HepG2 (cell line): ENCODE results near the gene TPBGL. TPM values are rescaled to one million over a fixed set of nuclear protein-coding genes. Genes with fewer than 3 reads are reported as not detected.

Experiments used
- ATAC-seq: fragments of 200-7000 bp; cut with Tn5 transposase; 3 replicates; pipeline ENCODE4 v1.9.1; 2020; ENCODE audit warnings: mild to moderate bottlenecking, moderate library complexity
- BruUV-seq: library from RNA; stranded (reverse); fragments of 400-500 nt; replicated peaks from 2 replicates; lab custom pipeline; 2021; lab: Mats Ljungman, UMichigan
- CTCF ChIA-PET: fragments of 300-600 bp; formaldehyde crosslinking; extraction: SDS; loops from one replicate; lab custom pipeline; 2021; ENCODE audit warnings: low total read pairs, inconsistent platforms, low intra/inter-chr PET ratio; lab: Yijun Ruan, JAX
- POLR2A ChIA-PET: fragments of 350-600 bp; sonication (Branson Sonifier 250); formaldehyde crosslinking; loops from one replicate; lab custom pipeline; 2020; ENCODE audit warnings: antibody characterized with exemption, inconsistent platforms; lab: Yijun Ruan, JAX
- DNase-seq: peaks from one replicate; pipeline ENCODE4 v3.0.0-alpha.2; 2015; ENCODE audit warnings: low spot score
- FAIRE-seq: peaks from 3 replicates; lab custom pipeline; 2011; peaks lifted over from hg19 to GRCh38; lab: Jason Lieb, UNC
- H2AFZ ChIP-seq: one replicate; pipeline ENCODE4 v1.6.1; 2011; ENCODE audit warnings: low read length, inconsistent platforms
- H3K27ac ChIP-seq: fragments of 300-600 bp; 3 replicates; pipeline ENCODE4 v1.8.0; 2011; ENCODE audit warnings: mixed run types, mild to moderate bottlenecking, mixed read lengths, low read length, inconsistent platforms; ENCODE audit not compliant: insufficient read depth; ENCODE audit errors: extremely low read length
- H3K27me3 ChIP-seq, 2 experiments: fragments of 200-600 bp in 1 of 2; 2 replicates in 1 of 2; 3 replicates in 1 of 2; pipeline versions ENCODE4 v1.6.0 to v1.8.0; 2011; ENCODE audit warnings: low read length in 2 of 2, mild to moderate bottlenecking in 2 of 2, moderate library complexity in 2 of 2, inconsistent platforms in 1 of 2; ENCODE audit not compliant: insufficient read depth in 2 of 2, control insufficient read depth in 1 of 2
- H3K36me3 ChIP-seq, 2 experiments: fragments of 200-600 bp in 1 of 2; replicated peaks in 1 of 2; 2 replicates in 1 of 2; 3 replicates in 1 of 2; pipeline versions ENCODE4 v1.5.1 to v1.8.0; 2011; ENCODE audit warnings: low read length in 2 of 2, inconsistent platforms in 1 of 2; ENCODE audit not compliant: insufficient read depth in 2 of 2, control insufficient read depth in 1 of 2
- H3K4me1 ChIP-seq: 2 replicates; pipeline ENCODE4 v1.5.1; 2012; ENCODE audit warnings: low read length, inconsistent platforms; ENCODE audit not compliant: insufficient read depth
- H3K4me2 ChIP-seq: 2 replicates; pipeline ENCODE4 v1.6.0; 2011; ENCODE audit warnings: low read depth, low read length, inconsistent platforms
- H3K4me3 ChIP-seq, 3 experiments: fragments of 200-600 bp in 1 of 3; sonication (generic), shearing (Covaris generic) in 1 of 3; replicated peaks in 1 of 3; 2 replicates each; pipeline ENCODE4 v1.5.1; 2011 to 2016; ENCODE audit warnings: low read length in 3 of 3, inconsistent platforms in 2 of 3, low read depth in 2 of 3, mild to moderate bottlenecking in 2 of 3, control low read depth in 1 of 3, mixed read lengths in 1 of 3; ENCODE audit not compliant: insufficient read depth in 1 of 3
- H3K79me2 ChIP-seq: one replicate; pipeline ENCODE4 v1.6.1; 2011; ENCODE audit warnings: low read length, inconsistent platforms; ENCODE audit not compliant: insufficient read depth
- H3K9ac ChIP-seq: 2 replicates; pipeline ENCODE4 v1.6.0; 2011; ENCODE audit warnings: mild to moderate bottlenecking, low read depth, low read length, inconsistent platforms; ENCODE audit not compliant: insufficient read depth
- H3K9me3 ChIP-seq: 2 replicates; pipeline ENCODE4 v1.5.1; 2012; ENCODE audit warnings: mild to moderate bottlenecking, low read length
- H4K20me1 ChIP-seq: 2 replicates; pipeline ENCODE4 v1.6.0; 2011; ENCODE audit warnings: inconsistent platforms, mild to moderate bottlenecking, low read length, moderate library complexity; ENCODE audit not compliant: insufficient read depth
- CEBPZ ChIP-seq: IDR thresholded peaks from 2 replicates; pipeline ENCODE4 v1.6.1; 2012; ENCODE audit warnings: low read length, improper control_type of control experiment
- CREBL2 ChIP-seq: sonication (generic); formaldehyde crosslinking; IDR thresholded peaks from 2 replicates; pipeline ENCODE4 v1.8.1; 2023; ENCODE audit warnings: missing genetic modification reagents, mild to moderate bottlenecking, borderline replicate concordance
- DRAP1 ChIP-seq: IDR thresholded peaks from 2 replicates; pipeline ENCODE4 v1.6.1; 2016; ENCODE audit warnings: missing genetic modification reagents, missing compliant biosample characterization
- HMGXB4 ChIP-seq, 2 experiments: sonication (generic) in 1 of 2; formaldehyde crosslinking in 1 of 2; IDR thresholded peaks; 2 replicates each; pipeline versions ENCODE4 v1.4.0 to v1.6.1; 2018 to 2020; ENCODE audit warnings: missing genetic modification reagents in 2 of 2, borderline replicate concordance in 1 of 2, low read depth in 1 of 2, mild to moderate bottlenecking in 1 of 2, missing biosample characterization in 1 of 2
- MBD4 ChIP-seq: IDR thresholded peaks from 2 replicates; pipeline ENCODE4 v1.6.1; 2012; ENCODE audit warnings: low read length, inconsistent platforms, borderline replicate concordance
- MEF2D ChIP-seq: sonication (generic); formaldehyde crosslinking; IDR thresholded peaks from 2 replicates; pipeline ENCODE4 v1.5.1; 2020; ENCODE audit warnings: mild to moderate bottlenecking, missing genetic modification reagents
- MTA3 ChIP-seq: sonication (generic); formaldehyde crosslinking; IDR thresholded peaks from 2 replicates; pipeline ENCODE4 v1.4.0; 2020; ENCODE audit warnings: missing genetic modification reagents
- RFX1 ChIP-seq: fragments of 450-650 bp; IDR thresholded peaks from 2 replicates; pipeline ENCODE4 v1.6.1; 2017
- SKIL ChIP-seq: sonication (generic); formaldehyde crosslinking; IDR thresholded peaks from 2 replicates; pipeline ENCODE4 v1.8.0; 2022; ENCODE audit warnings: missing genetic modification reagents, mild to moderate bottlenecking, moderate library complexity, borderline replicate concordance
- ZBTB46 ChIP-seq: sonication (generic); formaldehyde crosslinking; IDR thresholded peaks from 2 replicates; pipeline ENCODE4 v1.4.0; 2020; ENCODE audit warnings: mild to moderate bottlenecking, missing genetic modification reagents, borderline replicate concordance
- ZFAT ChIP-seq: sonication (generic); formaldehyde crosslinking; conservative IDR thresholded peaks from 2 replicates; pipeline ENCODE4 v1.8.1; 2023; ENCODE audit warnings: missing genetic modification reagents, inconsistent platforms
- ZNF256 ChIP-seq: sonication (generic); formaldehyde crosslinking; conservative IDR thresholded peaks from 2 replicates; pipeline ENCODE4 v1.4.0; 2020; ENCODE audit warnings: missing genetic modification reagents
- ZSCAN21 ChIP-seq: sonication (generic); formaldehyde crosslinking; IDR thresholded peaks from 2 replicates; pipeline ENCODE4 v1.8.0; 2022; ENCODE audit warnings: mild to moderate bottlenecking, missing genetic modification reagents, moderate library complexity, borderline replicate concordance
- WGBS: methylation state at CpG from one replicate; pipeline ENCODE4 v1.1.6; 2017; ENCODE audit warnings: low lambda C conversion rate; 5-methylcytosine and 5-hydroxymethylcytosine counted together
- in situ Hi-C: cut with HindIII; loops from 2 replicates; pipeline ENCODE4 v1.10.0; 2017; ENCODE audit warnings: low pct_unique_long_range_greater_than_20kb; ENCODE audit not compliant: extremely low pct_ligation_motif_present
- intact Hi-C: fragments of 100-400 bp; cut with micrococcal nuclease; formaldehyde crosslinking; loops from one replicate; pipeline ENCODE4 v1.10.0; 2022; ENCODE audit not compliant: unreplicated experiment
- polyA plus RNA-seq, 8 experiments: library from polyadenylated mRNA; depleted of rRNA in 3 of 8; stranded (reverse) in 7 of 8; unstranded in 1 of 8; fragments of >200 nt; fragmentation: Illumina TruSeq in 4 of 8; extraction: Trizol in 4 of 8; gene quantifications; 2 replicates each; pipeline versions ENCODE4 v1.2.1 to v1.2.3, GENCODE V29; 2011 to 2016; ENCODE audit warnings: low read depth in 4 of 8, missing spikeins in 1 of 8, mixed read lengths in 1 of 8; ENCODE audit not compliant: insufficient read depth in 1 of 8
- total RNA-seq, 5 experiments: library from RNA; depleted of rRNA; stranded (reverse); fragments of >200 nt; fragmentation: Illumina TruSeq; extraction: Trizol; gene quantifications; 2 replicates each; pipeline ENCODE4 v1.2.3, GENCODE V29; 2016; ENCODE audit warnings: low read depth in 1 of 5

TPBGL gene
- total and polyA plus RNA-seq, 2 of the 13 experiments (the other 11 are each of a cell fraction or from before 2014, with no cell fraction given) = not detected

GRCh38 chr11:75196426-75196825, 44.1 kb upstream of the TPBGL start:
- ATAC-seq = no peak
- Histone ChIP-seq H3K9ac (no peak overlapping the region), H3K9me3 (no peaks in the 10 kb centered on the region), H4K20me1 (no peaks in the 10 kb centered on the region), H3K27ac (no peak overlapping the region), H3K4me3 (no peak overlapping the region), H3K27me3 (no peaks in the 10 kb centered on the region), H2AFZ (no peak overlapping the region), H3K4me1 (peaks cover 7% of the 10 kb centered on the region), H3K79me2 (no peaks in the 10 kb centered on the region), H3K4me2 (no peak overlapping the region), H3K36me3 (peaks cover 4 to 14% of the 10 kb centered on the region in 2 experiments; a peak in 4 of 5 replicates)
- CTCF ChIA-PET = no interaction called here
- 94% methylated on average over 4 of the region's 8 CpGs for WGBS
- FAIRE-seq = no peak
- POLR2A ChIA-PET = interaction anchor here (0.8 kb wide), 1 partner anchor 41 kb away, joined by 4 read pairs; no protein-coding TSS in a partner anchor
- DNase-seq = no peak
- no TSS peak for BruUV-seq
- in situ Hi-C loops = no loop called here
- intact Hi-C loops = no loop called here
- TF ChIP-seq ZBTB46 (CRISPR knock-in tag) (no peak), MEF2D (CRISPR knock-in tag) (no peak), CEBPZ (no peak), CREBL2 (CRISPR knock-in tag) (no peak), MTA3 (CRISPR knock-in tag) (no peak), DRAP1 (CRISPR knock-in tag) (no peak), MBD4 (no peak), ZFAT (no peak), ZNF256 (CRISPR knock-in tag) (no peak), HMGXB4 (CRISPR knock-in tag; IDR thresholded peaks at IDR 0.05; ENCODE audit: borderline replicate concordance in 1 of 2, low read depth in 1 of 2) (no peak), SKIL (CRISPR knock-in tag) (no peak), ZSCAN21 (CRISPR knock-in tag) (no peak), RFX1 (no peak)
